Neuronal stem cell (in vitro differentiated cells): ENCODE results near the gene KIAA1958.

Experiments
- DNase-seq: peaks from one replicate; pipeline ENCODE4 v3.0.0-alpha.2; 2013; ENCODE audit warnings: low spot score
- H2AFZ ChIP-seq: one replicate; pipeline ENCODE4 v1.6.1; 2013; ENCODE audit warnings: mild to moderate bottlenecking, low read length, inconsistent platforms
- H2AK5ac ChIP-seq: 2 replicates; pipeline ENCODE4 v1.6.1; 2013; ENCODE audit warnings: low read depth, mild to moderate bottlenecking, inconsistent platforms, low read length, moderate library complexity, mixed read lengths
- H2BK120ac ChIP-seq: 2 replicates; pipeline ENCODE4 v1.6.1; 2013; ENCODE audit warnings: low read depth, mild to moderate bottlenecking, inconsistent platforms, low read length, moderate library complexity, mixed read lengths
- H2BK12ac ChIP-seq: one replicate; pipeline ENCODE4 v1.6.1; 2013; ENCODE audit warnings: low read length, inconsistent platforms
- H2BK15ac ChIP-seq: 2 replicates; pipeline ENCODE4 v1.6.1; 2013; ENCODE audit warnings: mild to moderate bottlenecking, low read length, inconsistent platforms, mixed read lengths
- H2BK5ac ChIP-seq: one replicate; pipeline ENCODE4 v1.6.1; 2013; ENCODE audit warnings: inconsistent platforms, mild to moderate bottlenecking, low read length, moderate library complexity
- H3K14ac ChIP-seq: one replicate; pipeline ENCODE4 v1.6.1; 2013; ENCODE audit warnings: low read length, inconsistent platforms
- H3K18ac ChIP-seq: 2 replicates; pipeline ENCODE4 v1.6.1; 2013; ENCODE audit warnings: low read length, inconsistent platforms
- H3K23ac ChIP-seq: 2 replicates; pipeline ENCODE4 v1.6.1; 2013; ENCODE audit warnings: low read depth, mild to moderate bottlenecking, mixed read lengths, low read length, inconsistent platforms; ENCODE audit not compliant: poor library complexity
- H3K27ac ChIP-seq: replicated peaks from 3 replicates; pipeline ENCODE4 v1.5.1; 2013; ENCODE audit warnings: low read length, inconsistent platforms
- H3K27me3 ChIP-seq, 3 experiments: 2 replicates each; pipeline ENCODE4 v1.6.1; 2013; ENCODE audit warnings: low read length in 3 of 3, mild to moderate bottlenecking in 2 of 3, inconsistent platforms in 1 of 3, low read depth in 1 of 3, mixed read lengths in 1 of 3, moderate library complexity in 1 of 3; ENCODE audit not compliant: control insufficient read depth in 3 of 3, insufficient read depth in 3 of 3
- H3K36me3 ChIP-seq, 2 donors: replicated peaks in 1 of 2; 2 replicates each; pipeline ENCODE4 v1.6.1; 2013; ENCODE audit warnings: low read length in 2 of 2; ENCODE audit not compliant: control insufficient read depth in 2 of 2, insufficient read depth in 2 of 2
- H3K4ac ChIP-seq: 2 replicates; pipeline ENCODE4 v1.6.1; 2013; ENCODE audit warnings: inconsistent platforms, mild to moderate bottlenecking, low read length, moderate library complexity
- H3K4me1 ChIP-seq, 2 donors: 1 replicate in 1 of 2; 2 replicates in 1 of 2; pipeline ENCODE4 v1.6.1; 2013; ENCODE audit warnings: low read length in 2 of 2, low read depth in 1 of 2; ENCODE audit not compliant: control insufficient read depth in 2 of 2, insufficient read depth in 1 of 2
- H3K4me2 ChIP-seq: one replicate; pipeline ENCODE4 v1.6.1; 2013; ENCODE audit warnings: mild to moderate bottlenecking, low read length, inconsistent platforms; ENCODE audit not compliant: insufficient read depth, poor library complexity, severe bottlenecking
- H3K4me3 ChIP-seq, 2 donors: 2 replicates each; pipeline ENCODE4 v1.5.1; 2013; ENCODE audit warnings: low read length in 2 of 2, mild to moderate bottlenecking in 2 of 2, inconsistent platforms in 1 of 2, moderate library complexity in 1 of 2
- H3K79me1 ChIP-seq: one replicate; pipeline ENCODE4 v1.6.1; 2013; ENCODE audit warnings: low read depth, mild to moderate bottlenecking, inconsistent platforms, low read length, moderate library complexity
- H3K9ac ChIP-seq: one replicate; pipeline ENCODE4 v1.6.1; 2013; ENCODE audit warnings: mild to moderate bottlenecking, low read depth, low read length, inconsistent platforms; ENCODE audit not compliant: poor library complexity
- H3K9me3 ChIP-seq, 2 donors: replicated peaks in 1 of 2; 2 replicates each; pipeline versions ENCODE3 to v1.6.1; 2013; ENCODE audit warnings: low read length in 2 of 2, mild to moderate bottlenecking in 2 of 2, inconsistent platforms in 1 of 2, low read depth in 1 of 2, mixed read lengths in 1 of 2, moderate library complexity in 1 of 2; ENCODE audit not compliant: control insufficient read depth in 2 of 2, insufficient read depth in 1 of 2
- H4K8ac ChIP-seq: one replicate; pipeline ENCODE4 v1.6.1; 2013; ENCODE audit warnings: low read depth, mild to moderate bottlenecking, inconsistent platforms, low read length, moderate library complexity
- H4K91ac ChIP-seq: one replicate; pipeline ENCODE4 v1.6.1; 2013; ENCODE audit warnings: low read length, low read depth, mild to moderate bottlenecking, inconsistent platforms; ENCODE audit not compliant: poor library complexity
- WGBS, 2 donors: extraction: QIAGEN DNeasy Blood & Tissue Kit; methylation state at CpG; one replicate each; pipeline ENCODE4 v1.1.7; 2013; ENCODE audit warnings: missing lambda C conversion rate in 2 of 2, mixed read lengths in 1 of 2; ENCODE audit not compliant: insufficient read length in 2 of 2, insufficient replicate concordance in 1 of 2; ENCODE audit errors: extremely low coverage in 2 of 2; 5-methylcytosine and 5-hydroxymethylcytosine counted together

Gene KIAA1958

DNA sequence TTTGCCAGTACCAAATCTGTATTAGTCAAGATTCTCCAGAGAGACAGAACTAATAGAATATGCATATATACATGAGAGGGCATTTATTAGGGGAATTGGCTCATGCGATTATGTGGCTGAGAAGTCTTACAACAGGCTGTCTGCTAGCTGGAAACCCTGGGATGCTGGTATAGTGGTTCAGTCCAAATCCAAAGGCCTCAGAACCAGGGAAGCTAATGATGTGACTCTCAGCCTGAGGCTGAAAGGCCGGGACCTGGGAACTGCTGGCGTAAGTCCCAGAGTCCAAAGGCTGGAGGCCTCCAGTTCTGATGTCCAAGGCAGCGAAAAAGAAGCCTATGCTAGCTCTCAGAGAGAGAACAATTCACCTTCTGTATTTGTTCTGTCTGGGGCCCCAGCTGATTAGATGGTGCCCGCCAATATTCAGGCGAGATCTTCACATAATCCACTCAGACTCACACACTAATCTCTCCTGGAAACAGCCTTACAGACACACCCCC, 84.1 kb downstream of the KIAA1958 start:
- no peak overlapping the region for H2BK5ac ChIP-seq
- H3K18ac ChIP-seq, result no peak overlapping the region
- no peak for DNase-seq
- H3K4ac ChIP-seq, result no peak overlapping the region
- no peak overlapping the region for H2AFZ ChIP-seq
- peaks cover 5% of the 10 kb centered on the region for H3K79me1 ChIP-seq
- no peak overlapping the region for H3K23ac ChIP-seq
- H2BK12ac ChIP-seq, result no peak overlapping the region
- no peak overlapping the region for H3K9ac ChIP-seq
- no peak overlapping the region for H4K91ac ChIP-seq
- H3K27ac ChIP-seq, result no peak overlapping the region
- H3K9me3 ChIP-seq, result peaks cover 0 to 10% of the 10 kb centered on the region in 2 donors
- no peak overlapping the region for H2BK15ac ChIP-seq
- no peak overlapping the region for H3K4me2 ChIP-seq
- H3K4me1 ChIP-seq, result peaks cover 2 to 11% of the 10 kb centered on the region in 2 donors
- H2AK5ac ChIP-seq, result no peak overlapping the region
- H4K8ac ChIP-seq, result no peak overlapping the region
- WGBS, 2 donors, result no CpG with 5 or more reads among the region's 6 CpGs
- no peak overlapping the region for H2BK120ac ChIP-seq
- H3K27me3 ChIP-seq, result no peaks in the 10 kb centered on the region
- no peak overlapping the region for H3K14ac ChIP-seq
- no peak overlapping the region for H3K4me3 ChIP-seq
- peaks cover 12 to 19% of the 10 kb centered on the region in 2 donors for H3K36me3 ChIP-seq

DNA sequence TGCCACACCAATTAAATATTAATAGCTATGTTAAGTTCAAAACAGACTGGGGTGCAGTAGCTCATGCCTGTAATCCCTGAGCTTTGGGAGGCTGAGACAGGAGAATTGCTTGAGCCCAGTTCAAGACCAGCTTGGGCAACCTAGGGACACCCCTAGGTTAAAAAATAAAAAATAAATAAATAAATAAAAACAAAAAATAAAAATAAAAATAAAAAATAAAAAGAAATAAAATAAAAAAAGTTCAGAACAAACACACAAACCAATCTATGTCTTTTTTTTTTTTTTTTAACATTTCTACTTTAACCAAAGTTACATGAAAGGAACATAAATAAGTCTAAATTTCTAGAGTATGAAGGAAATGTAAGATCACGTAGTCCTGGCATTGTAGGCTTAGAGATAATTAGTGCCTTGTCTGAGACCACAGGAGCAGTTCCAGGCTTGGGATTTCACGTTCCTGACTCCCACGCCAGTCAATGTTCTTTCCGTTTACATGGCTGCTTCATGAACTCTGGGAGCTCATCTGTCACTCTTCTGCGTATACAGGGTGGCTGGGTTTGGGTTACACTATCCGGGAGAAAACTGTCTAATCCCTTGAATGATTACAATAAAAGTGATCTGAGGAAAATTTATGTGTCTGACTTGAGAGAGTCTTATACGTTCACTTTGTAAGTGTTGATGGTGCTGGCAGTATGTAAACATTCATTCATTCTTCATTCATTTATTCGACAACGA, 85.2 kb downstream of the KIAA1958 start:
- no peak overlapping the region for H4K8ac ChIP-seq
- H3K4ac ChIP-seq, result no peak overlapping the region
- H3K4me2 ChIP-seq, result no peak overlapping the region
- no peaks in the 10 kb centered on the region for H3K27me3 ChIP-seq
- no peak overlapping the region for H2BK120ac ChIP-seq
- no CpG with 5 or more reads among the region's 9 CpGs for WGBS, 2 donors
- no peak overlapping the region for H3K23ac ChIP-seq
- peaks cover 2 to 11% of the 10 kb centered on the region in 2 donors for H3K4me1 ChIP-seq
- no peak overlapping the region for H3K9ac ChIP-seq
- H3K36me3 ChIP-seq, result peaks cover 12 to 29% of the 10 kb centered on the region in 2 donors
- no peak overlapping the region for H2BK15ac ChIP-seq
- no peak overlapping the region for H3K27ac ChIP-seq
- no peak overlapping the region for H4K91ac ChIP-seq
- no peak overlapping the region for H2AFZ ChIP-seq
- H2AK5ac ChIP-seq, result no peak overlapping the region
- no peak overlapping the region for H3K18ac ChIP-seq
- peaks cover 0 to 13% of the 10 kb centered on the region in 2 donors for H3K9me3 ChIP-seq
- no peak overlapping the region for H2BK12ac ChIP-seq
- H3K14ac ChIP-seq, result no peak overlapping the region
- DNase-seq, result no peak
- H3K4me3 ChIP-seq, result no peak overlapping the region
- peaks cover 3% of the 10 kb centered on the region for H3K79me1 ChIP-seq
- no peak overlapping the region for H2BK5ac ChIP-seq

DNA sequence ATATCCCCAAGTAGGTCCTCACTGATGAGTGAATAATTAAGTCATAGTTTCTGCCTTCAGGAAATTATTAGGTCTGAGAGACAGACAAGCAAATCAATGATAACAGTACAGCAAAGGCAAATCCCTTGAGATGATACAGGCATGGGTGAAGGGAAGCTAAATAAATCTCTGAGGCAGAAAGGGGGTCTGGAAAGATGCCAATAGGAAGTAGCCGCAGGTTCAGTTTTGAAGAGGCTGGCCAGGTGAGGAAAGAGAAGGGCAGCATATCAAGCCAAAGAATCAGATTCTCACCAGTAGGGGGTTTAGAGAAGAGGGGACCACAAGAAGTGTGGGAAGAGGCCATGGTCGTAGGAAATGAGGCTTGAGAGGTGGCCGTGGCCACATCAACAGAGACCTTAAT, 85.8 kb downstream of the KIAA1958 start:
- Histone ChIP-seq H3K4ac (no peak overlapping the region), H4K8ac (no peak overlapping the region), H3K79me1 (peaks cover 2% of the 10 kb centered on the region), H2BK120ac (no peak overlapping the region), H2AK5ac (no peak overlapping the region), H3K18ac (peak overlapping the region; percentile 55), H3K36me3 (peaks cover 12 to 36% of the 10 kb centered on the region in 2 donors), H3K27ac (no peak overlapping the region), H2BK12ac (no peak overlapping the region), H2BK5ac (no peak overlapping the region), H3K9me3 (peaks cover 0 to 14% of the 10 kb centered on the region in 2 donors), H3K4me2 (no peak overlapping the region), H3K9ac (no peak overlapping the region), H3K27me3 (no peaks in the 10 kb centered on the region), H3K4me1 (peaks cover 2 to 11% of the 10 kb centered on the region in 2 donors), H4K91ac (no peak overlapping the region), H3K4me3 (no peak overlapping the region), H2BK15ac (no peak overlapping the region), H2AFZ (no peak overlapping the region), H3K23ac (no peak overlapping the region), H3K14ac (no peak overlapping the region)
- WGBS, 2 donors, result no CpG with 5 or more reads among the region's 3 CpGs
- DNase-seq, result no peak

DNA sequence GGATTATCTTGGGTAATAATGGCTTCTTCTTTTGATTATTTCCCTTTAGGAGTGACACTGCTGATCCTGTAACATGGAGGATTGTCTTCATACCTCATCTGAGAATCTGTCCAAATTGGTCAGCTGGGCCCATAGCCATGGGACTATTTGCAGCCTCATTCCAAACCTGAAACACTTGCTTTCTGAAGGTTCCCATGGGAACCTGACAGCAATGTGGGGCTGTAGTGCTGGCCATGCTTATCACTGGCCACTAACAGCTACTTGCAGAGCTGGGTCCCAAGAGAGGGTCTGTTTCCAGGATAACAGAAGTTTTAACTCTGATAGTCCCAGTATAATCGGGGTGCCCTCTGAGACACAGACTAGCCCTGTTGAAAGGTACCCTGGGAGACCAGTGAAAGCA, 87.4 kb downstream of the KIAA1958 start:
- H2BK12ac ChIP-seq, result no peak overlapping the region
- H3K9me3 ChIP-seq, result peaks cover 0 to 14% of the 10 kb centered on the region in 2 donors
- no peak overlapping the region for H2BK120ac ChIP-seq
- peaks cover 12 to 45% of the 10 kb centered on the region in 2 donors for H3K36me3 ChIP-seq
- H2AK5ac ChIP-seq, result no peak overlapping the region
- no peak overlapping the region for H3K14ac ChIP-seq
- H3K27ac ChIP-seq, result no peak overlapping the region
- no peak overlapping the region for H2AFZ ChIP-seq
- no CpG with 5 or more reads among the region's 1 CpG for whole genome bisulfite sequencing, 2 donors
- no peak overlapping the region for H4K8ac ChIP-seq
- no peak overlapping the region for H3K23ac ChIP-seq
- no peak overlapping the region for H2BK5ac ChIP-seq
- no peak overlapping the region for H2BK15ac ChIP-seq
- H3K79me1 ChIP-seq, result peaks cover 2% of the 10 kb centered on the region
- no peak overlapping the region for H4K91ac ChIP-seq
- H3K4me2 ChIP-seq, result no peak overlapping the region
- H3K4ac ChIP-seq, result no peak overlapping the region
- no peak overlapping the region for H3K18ac ChIP-seq
- H3K27me3 ChIP-seq, result no peaks in the 10 kb centered on the region
- peaks cover 2 to 11% of the 10 kb centered on the region in 2 donors for H3K4me1 ChIP-seq
- no peak for DNase-seq
- no peak overlapping the region for H3K4me3 ChIP-seq
- no peak overlapping the region for H3K9ac ChIP-seq
